Measurements from ENCODE around the gene KICS2. TPM values are rescaled to one million over a fixed set of nuclear protein-coding genes. Genes with fewer than 3 reads are reported as not detected.

KICS2 gene
- total RNA-seq, 3 donors from 2014 or later, result 10.2 to 17.9 (median 15.7) TPM

DNA sequence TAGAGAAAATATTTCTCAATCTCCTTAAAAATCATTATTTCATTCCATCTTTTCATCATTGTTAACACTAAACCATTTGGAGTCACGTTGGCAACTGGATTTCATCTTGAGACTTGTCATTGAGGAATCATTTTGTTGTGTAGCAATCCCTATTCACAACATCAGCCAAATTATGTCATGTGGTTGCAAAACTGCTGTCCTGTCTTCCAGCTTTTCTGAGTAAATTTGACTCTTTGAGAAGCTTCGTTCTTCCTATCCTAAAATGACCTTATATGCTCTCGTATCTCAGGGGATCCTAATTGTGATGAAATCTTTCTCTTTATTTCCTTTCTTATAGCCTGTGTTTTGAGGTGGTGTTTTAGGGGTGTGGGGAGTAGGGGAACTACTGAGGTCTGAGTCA lies 30.6 kb upstream of the KICS2 start:
- no peaks in the 10 kb centered on the region for H3K4me1 ChIP-seq
- no peaks in the 10 kb centered on the region for H3K9me3 ChIP-seq
- H3K36me3 ChIP-seq, result no peaks in the 10 kb centered on the region
- H3K27ac ChIP-seq, result peak overlapping the region; percentile 38 to 60
- DNase-seq (ENCODE audit: low spot score in 2 of 2), result no peak
- H3K4me3 ChIP-seq, result no peak overlapping the region
- TF ChIP-seq POLR2AphosphoS5 (IDR thresholded peaks at IDR 0.05) (peak in 1 of 3 donors; percentile 84), CTCF (IDR thresholded peaks at IDR 0.05) (no peak)
- no peaks in the 10 kb centered on the region for H3K27me3 ChIP-seq
- intact Hi-C loops (cut with DNase I; ENCODE audit: low total_unique reads), result no loop called here

- Histone ChIP-seq H3K9me3 (no peaks in the 10 kb centered on the region), H3K27me3 (no peaks in the 10 kb centered on the region), H3K27ac (no peak overlapping the region), H3K4me3 (no peak overlapping the region), H3K4me1 (no peaks in the 10 kb centered on the region), H3K36me3 (no peaks in the 10 kb centered on the region)
- no peak for DNase-seq (ENCODE audit: low spot score in 2 of 2)
- intact Hi-C loops (cut with DNase I; ENCODE audit: low total_unique reads), result no loop called here
- no peak for TF ChIP-seq POLR2AphosphoS5 (IDR thresholded peaks at IDR 0.05)
- no peak for TF ChIP-seq CTCF (IDR thresholded peaks at IDR 0.05)
- TF ChIP-seq POLR2A (IDR thresholded peaks at IDR 0.05), result no peak
These were observed 21.7 kb upstream of the KICS2 start for GRCh38 chr12:64243809-64244208.

DNA sequence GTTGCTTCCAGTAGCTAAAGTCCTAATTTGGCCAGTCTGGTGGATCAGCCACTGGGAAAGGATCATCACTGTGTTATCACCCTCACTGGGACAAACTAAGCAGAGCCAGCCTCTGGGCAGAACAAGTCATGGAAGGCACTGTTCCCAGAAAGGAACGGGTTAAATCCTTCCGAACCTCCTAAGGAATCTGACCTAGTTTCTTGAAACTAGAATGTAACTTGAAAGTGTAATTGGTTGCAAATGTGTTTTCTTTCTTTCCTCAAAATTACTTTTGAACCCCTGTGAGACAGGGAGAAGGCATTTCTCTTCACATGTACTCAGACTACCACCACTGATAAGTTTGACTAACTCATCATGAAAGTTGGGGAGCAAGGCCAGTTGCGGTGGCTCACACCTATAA lies 18.7 kb upstream of the KICS2 start:
- TF ChIP-seq CTCF (IDR thresholded peaks at IDR 0.05) (no peak), POLR2AphosphoS5 (IDR thresholded peaks at IDR 0.05) (no peak), POLR2A (IDR thresholded peaks at IDR 0.05) (no peak)
- intact Hi-C loops (cut with DNase I; ENCODE audit: low total_unique reads), result no loop called here

DNA sequence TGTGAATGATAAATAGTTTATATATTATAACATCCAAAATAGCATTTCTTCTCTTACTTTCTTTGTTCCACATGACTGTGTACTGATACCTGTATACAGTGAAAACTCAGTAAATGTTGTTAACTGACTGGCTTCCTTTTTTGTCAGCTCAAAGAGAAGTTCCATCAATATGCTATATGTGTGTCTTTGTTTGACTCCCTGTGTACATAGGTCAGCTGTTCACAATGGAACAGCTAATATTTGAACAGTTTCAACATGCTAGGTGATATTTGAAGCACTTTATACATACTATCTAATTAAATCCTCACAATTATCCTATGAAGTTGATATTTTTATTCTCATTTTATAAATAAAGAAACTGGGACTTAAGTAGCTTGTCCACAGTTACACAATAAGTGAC lies 15.3 kb upstream of the KICS2 start:
- Histone ChIP-seq H3K27ac (no peak overlapping the region), H3K36me3 (no peaks in the 10 kb centered on the region), H3K9me3 (no peaks in the 10 kb centered on the region), H3K4me3 (no peak overlapping the region), H3K27me3 (no peaks in the 10 kb centered on the region), H3K4me1 (no peaks in the 10 kb centered on the region)
- intact Hi-C loops (cut with DNase I; ENCODE audit: low total_unique reads), result no loop called here
- no peak for TF ChIP-seq POLR2AphosphoS5 (IDR thresholded peaks at IDR 0.05)
- TF ChIP-seq CTCF (IDR thresholded peaks at IDR 0.05), result no peak
- no peak for TF ChIP-seq POLR2A (IDR thresholded peaks at IDR 0.05)
- no peak for DNase-seq (ENCODE audit: low spot score in 2 of 2)

More for the DNA sequence above, 18.7 kb upstream of the KICS2 start:
- no peaks in the 10 kb centered on the region for H3K36me3 ChIP-seq
- no peaks in the 10 kb centered on the region for H3K4me1 ChIP-seq
- H3K27ac ChIP-seq, result no peak overlapping the region
- DNase-seq (ENCODE audit: low spot score in 2 of 2), result no peak
- H3K4me3 ChIP-seq, result no peak overlapping the region
- no peaks in the 10 kb centered on the region for H3K9me3 ChIP-seq
- H3K27me3 ChIP-seq, result no peaks in the 10 kb centered on the region

DNA sequence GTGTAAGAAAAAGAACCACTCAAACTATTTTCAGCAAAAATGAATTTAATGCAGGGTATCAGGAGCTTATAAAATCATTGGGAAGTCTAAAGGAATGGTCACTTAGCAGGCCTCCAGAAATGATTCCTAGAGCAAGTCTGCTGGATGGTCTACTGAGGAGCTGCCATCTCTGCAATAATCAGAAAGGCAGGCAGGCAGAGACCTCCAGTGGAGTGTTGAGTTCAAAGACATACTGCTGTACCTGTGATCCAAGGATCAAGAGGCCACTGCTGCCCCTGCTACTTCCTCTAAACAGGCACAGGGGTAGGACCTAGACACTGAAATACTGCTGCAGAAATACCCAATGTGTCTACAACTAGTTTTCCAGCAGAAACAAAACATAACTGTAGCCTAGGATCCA lies 14.5 kb upstream of the KICS2 start:
- intact Hi-C loops (cut with DNase I; ENCODE audit: low total_unique reads), result no loop called here
- H3K36me3 ChIP-seq, result no peaks in the 10 kb centered on the region
- H3K9me3 ChIP-seq, result no peaks in the 10 kb centered on the region
- no peak for DNase-seq (ENCODE audit: low spot score in 2 of 2)
- H3K4me3 ChIP-seq, result no peak overlapping the region
- no peak overlapping the region for H3K27ac ChIP-seq
- TF ChIP-seq POLR2AphosphoS5 (IDR thresholded peaks at IDR 0.05) (no peak), POLR2A (IDR thresholded peaks at IDR 0.05) (no peak), CTCF (IDR thresholded peaks at IDR 0.05) (no peak)
- H3K27me3 ChIP-seq, result no peaks in the 10 kb centered on the region
- H3K4me1 ChIP-seq, result no peaks in the 10 kb centered on the region
